ENCODE data around the gene SPATA7.

SPATA7 gene

GRCh38 chr14:88482524-88482923 lies 97.1 kb downstream of the SPATA7 start:
- no peak for DNase-seq (ENCODE audit: low spot score)
